Stimulated activated CD8-positive, alpha-beta memory T cell treated with anti-CD3 and anti-CD28 coated beads, Interleukin-12 subunit alpha, Interleukin-12 subunit beta, amount 100 ng/mL, for 1 hour (primary cell): Measurements from ENCODE around the gene CD1E.
"Not testable (repeated sequence)": the region's sequence is repeated elsewhere in the genome, so short reads cannot be mapped to it uniquely, and the experiment has no call there.

Experiments used
- DNase-seq: peaks from one replicate; pipeline ENCODE4 v3.0.0-alpha.2; 2020; ENCODE audit warnings: low read depth

CD1E gene

DNA sequence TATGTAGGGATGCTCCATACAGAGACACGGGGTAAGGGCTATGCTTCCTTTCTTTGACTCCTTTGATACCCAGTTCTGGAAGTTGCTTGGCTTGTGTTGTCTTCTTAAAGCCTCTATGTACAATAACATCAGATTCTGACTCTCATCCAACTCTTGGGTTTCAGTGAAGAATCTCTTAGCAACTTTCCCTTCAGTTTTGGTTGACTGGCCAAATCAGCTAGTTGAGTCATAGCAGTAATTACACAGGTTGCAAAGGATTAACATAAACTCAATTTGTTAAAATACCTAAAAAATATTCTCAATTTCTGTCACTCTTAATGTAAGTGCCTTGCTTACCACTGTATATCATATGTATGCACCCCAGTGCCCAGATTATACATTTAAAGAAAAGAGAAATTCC lies 9.2 kb downstream of the CD1E start:
- no peak for DNase-seq

- DNase-seq, result no peak
Observed at GRCh38 chr1:158366783-158367182, 13.1 kb downstream of the CD1E start.

- no peak for DNase-seq
Observed at GRCh38 chr1:158371188-158371953, 17.7 kb downstream of the CD1E start.

DNA sequence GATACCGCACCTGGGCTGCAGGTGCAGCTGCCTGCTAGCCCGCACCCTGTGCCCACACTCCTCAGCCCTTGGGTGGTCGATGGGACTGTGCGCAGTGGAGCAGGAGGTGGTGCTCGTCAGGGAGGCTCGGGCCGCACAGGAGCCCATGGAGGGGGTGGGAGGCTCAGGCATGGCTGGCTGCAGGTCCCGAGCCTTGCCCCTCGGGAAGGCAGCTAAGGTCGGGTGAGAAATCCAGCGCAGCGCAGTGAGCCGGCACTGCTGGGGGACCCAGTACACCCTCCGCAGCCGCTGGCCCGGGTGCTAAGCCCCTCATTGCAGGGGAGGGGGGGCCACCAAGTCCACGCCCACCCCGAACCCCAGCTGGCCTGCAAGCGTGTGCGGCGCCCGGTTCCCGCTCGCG lies 20.4 kb downstream of the CD1E start:
- DNase-seq, result not testable (repeated sequence)

GRCh38 chr1:158374860-158375259 lies 21.2 kb downstream of the CD1E start:
- DNase-seq, result no peak

GRCh38 chr1:158390331-158390730 lies 36.6 kb downstream of the CD1E start:
- DNase-seq, result no peak

- no peak for DNase-seq
Observed at GRCh38 chr1:158391099-158391498, 37.4 kb downstream of the CD1E start.

- DNase-seq, result no peak
Observed at GRCh38 chr1:158393476-158393875, 39.8 kb downstream of the CD1E start.

DNA sequence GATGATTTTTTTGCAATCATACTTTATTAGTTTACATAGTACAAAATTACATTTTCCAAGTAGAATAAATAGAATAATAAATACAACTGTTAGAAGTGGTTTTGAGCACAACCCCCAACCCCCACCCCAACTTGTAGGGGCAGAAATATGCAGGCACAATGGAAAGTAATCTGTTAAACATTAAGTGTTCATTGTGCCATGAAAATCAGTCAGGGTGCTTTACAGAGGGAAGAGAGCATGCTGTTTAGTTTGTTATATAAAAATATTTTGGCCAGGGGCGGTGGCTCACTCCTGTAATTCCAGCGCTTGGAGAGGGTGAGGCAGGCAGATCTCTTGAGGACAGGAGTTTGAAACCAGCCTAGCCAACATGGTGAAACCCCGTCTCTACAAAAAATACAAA lies 43.0 kb downstream of the CD1E start:
- DNase-seq, result no peak

- no peak for DNase-seq
Observed at GRCh38 chr1:158398818-158399514, 45.3 kb downstream of the CD1E start, which contains the start of gene OR10T2. TSS of gene OR10T2 (minus strand) at chr1:158399466. CDS start at chr1:158399466, 0 bp downstream.

- DNase-seq, result no peak
Observed at GRCh38 chr1:158400871-158401270, 47.2 kb downstream of the CD1E start.

DNA sequence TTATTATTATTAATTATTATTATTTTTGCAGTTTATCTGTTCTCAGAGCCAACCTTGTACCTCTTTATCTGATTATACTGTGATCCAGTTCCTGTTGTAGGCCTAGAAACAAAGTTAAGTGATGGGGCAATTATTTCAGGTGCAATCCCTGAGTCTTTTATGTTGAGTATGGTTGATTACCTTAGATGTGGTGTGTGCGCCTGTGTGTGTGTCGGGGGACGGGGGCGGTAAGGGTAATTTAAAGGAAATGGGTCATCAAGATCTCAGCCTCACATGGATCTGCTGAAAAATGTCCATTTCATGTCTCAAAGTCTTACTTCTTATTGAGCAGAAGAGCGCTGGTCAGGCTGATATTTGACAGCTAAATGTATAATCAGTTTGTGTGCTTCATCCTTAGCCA lies 53.4 kb downstream of the CD1E start:
- DNase-seq, result no peak
